ENCODE measurements around the gene SETD5.

The SETD5 gene

DNA sequence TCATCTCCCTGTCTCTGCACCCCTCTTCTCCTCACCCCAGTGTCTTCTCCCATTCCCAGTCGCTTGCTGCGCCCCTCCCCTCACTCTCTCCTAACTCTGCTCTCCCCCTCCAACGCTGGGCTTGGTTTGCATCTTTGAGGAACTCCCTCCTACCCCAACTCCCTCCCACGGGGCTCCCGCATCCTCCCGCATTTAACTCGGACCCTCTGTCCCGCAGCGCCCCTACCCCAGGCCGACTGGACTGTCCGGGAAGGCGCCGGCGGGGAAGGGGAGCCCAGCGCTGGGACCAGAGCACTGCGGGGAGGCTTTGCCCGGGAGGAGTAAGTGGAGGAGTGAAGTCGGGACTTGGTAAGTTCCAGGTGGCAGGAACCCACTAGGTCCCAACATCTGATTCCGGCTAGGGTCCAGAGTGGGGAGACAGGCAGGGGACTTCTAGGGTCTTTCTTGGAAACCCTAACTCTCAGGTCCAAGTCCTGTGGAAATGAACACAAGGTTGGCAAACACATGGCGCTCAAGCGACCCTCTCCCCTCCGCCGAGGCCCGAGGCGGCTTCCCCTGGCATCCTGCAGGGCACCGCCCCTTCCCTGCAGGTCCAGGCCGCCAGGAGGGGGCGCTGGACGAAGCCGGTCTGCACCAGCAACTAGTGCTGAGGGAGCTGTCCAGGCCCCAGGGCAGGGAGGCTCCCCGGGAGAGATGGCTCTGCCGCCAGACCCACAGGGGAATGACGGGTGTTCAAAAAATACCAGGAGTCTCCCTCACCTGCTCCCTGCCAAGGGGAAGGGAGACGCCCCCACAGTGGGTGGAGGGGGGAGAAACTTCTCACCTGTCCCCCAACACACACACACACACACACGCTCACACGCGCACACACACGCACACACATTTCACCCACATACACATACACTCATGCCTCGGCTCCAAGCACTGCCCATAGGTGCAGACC is 103.0 kb downstream of the SETD5 start:
- peak; percentile 55 for DNase-seq (ENCODE audit: extremely low spot score, insufficient read length, low read depth)
- peak; percentile 38 for FAIRE-seq

DNA sequence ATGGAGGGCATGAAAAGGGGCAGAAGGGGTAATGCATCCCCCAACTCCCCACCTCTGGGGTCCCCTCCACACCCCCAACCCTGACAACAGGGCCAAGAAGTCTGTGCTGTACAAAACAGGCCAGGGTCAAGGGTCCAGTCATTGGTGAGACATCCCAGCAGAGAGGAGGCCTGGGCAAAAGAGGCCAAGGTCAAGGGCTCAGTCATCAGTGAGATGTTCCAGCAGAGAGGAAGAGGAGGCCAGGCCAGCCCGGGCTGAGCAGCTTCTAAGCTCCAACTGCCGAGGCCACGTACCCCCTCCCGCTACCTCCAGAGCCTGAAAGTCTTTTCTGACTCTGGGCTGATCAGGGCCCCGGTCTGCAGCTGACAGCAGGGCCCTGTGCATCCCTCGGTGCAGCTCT is 103.8 kb downstream of the SETD5 start:
- no peak for DNase-seq (ENCODE audit: extremely low spot score, insufficient read length, low read depth)
- no peak for FAIRE-seq

DNA sequence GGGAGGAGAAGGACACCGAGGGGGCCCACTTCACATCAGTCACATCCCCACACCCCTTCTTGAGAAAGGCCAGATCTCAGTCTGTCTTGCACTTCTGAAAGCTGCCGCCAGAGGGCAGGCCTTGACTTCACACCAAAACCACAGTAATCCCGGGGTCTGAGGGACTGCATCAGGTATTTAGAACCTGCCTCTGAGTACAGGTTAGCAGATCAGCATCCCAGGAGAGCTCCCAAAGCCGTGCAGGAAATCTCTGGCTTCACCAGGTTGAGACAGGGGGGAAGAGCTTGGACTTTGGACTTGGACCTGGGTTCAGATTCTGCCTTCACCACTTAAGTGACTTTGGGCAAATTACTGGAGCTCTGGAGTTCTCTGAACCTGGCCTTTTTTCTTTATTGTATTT is 105.9 kb downstream of the SETD5 start:
- FAIRE-seq (peak; percentile 90), DNase-seq (ENCODE audit: extremely low spot score, insufficient read length, low read depth) (peak; percentile 42)

DNA sequence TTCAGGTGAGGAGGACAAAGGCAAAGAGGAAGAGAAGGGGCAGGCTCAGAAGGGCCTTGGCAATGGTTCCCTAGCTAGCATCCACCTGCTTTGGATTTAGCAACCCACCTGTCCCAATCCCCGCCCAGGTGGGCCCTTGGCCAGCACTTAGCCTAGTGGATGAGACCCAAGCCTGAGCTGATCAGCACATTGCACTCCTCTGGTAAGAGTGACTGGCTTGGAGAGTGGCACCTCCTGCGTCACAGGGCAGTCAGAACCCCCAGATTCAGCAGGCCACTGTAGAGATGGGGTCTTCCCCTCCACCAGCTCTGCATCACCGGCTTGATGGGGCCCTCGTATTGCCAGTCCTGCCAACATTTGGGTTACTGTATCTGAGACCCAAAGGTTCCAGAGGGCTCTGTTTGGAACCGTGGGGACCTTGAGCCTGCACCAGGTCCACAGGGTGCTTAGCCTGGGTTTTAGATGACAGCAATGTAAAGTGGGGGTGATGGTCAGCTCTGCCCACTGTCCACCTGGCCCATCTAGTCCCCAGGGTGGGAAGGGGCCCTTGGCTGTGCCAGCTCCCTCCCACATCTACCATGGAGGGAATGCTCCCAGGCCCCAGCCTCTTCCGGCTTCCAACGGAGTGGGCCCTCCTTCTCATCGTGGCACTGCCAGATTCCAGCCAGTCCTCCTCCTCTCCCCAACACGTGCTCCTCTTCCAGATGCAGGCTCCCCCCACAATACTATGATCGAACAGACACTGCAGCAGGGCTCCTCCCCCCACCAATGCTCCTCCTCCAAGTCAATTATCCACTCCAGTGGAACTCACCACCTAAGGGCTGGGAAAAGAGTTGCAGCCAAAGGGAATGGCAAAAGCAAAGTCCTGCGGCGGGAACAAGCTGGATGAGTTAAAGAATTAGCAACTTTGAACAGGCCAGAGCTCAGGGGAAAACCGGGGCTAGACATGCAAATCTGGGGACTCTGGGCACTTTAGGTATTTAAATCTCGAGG is 110.5 kb downstream of the SETD5 start:
- no peak for DNase-seq (ENCODE audit: extremely low spot score, insufficient read length, low read depth)
- no peak for FAIRE-seq

DNA sequence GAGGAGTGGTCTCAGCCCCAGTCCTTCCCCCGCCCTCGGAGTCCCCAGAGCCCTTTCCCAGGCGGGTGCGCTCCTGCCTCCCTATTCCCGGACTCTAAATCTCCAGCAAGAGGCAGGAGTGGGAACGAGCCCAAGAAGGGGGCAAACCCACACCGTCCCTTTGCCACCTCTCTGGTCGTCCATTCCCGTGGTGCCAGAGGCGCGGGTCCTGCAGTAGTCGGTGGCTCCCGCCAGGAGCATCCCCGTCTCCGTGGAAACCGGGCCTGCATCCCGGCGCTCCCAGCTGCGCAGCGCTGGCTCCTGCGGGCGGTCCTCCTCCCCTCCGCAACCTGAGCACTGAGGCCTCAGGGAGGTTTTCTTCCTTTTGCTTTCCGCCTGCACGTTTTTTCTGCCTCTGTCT is 111.4 kb downstream of the SETD5 start:
- DNase-seq (ENCODE audit: extremely low spot score, insufficient read length, low read depth) (no peak), FAIRE-seq (no peak)

DNA sequence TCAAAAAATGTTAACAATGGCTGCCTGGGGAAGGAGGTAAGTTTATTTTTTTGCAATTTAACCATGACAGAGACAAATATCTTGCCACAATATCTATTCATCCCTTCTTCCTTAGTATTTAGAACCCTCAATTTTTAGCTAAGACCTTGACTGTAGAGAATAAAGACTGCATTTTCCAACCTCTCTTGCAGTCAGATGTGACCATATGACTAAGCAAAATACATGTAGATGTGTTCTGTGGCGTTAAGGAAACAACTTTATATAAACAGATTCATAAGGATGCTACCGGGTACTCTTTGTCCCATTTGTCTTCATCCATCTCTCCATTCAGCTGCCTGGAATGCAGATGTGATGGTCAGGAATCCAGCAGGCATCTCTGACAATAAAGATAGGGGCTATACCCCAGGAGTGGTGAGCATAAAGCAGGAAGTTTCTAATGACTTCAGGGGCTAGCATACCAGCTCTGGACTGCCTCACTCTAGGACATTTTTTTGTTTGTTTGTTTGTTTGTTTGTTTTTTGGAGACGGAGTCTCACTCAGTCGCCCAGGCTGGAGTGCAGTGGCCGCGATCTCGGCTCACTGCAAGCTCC is 115.1 kb downstream of the SETD5 start:
- FAIRE-seq (no peak), DNase-seq (ENCODE audit: extremely low spot score, insufficient read length, low read depth) (no peak)

DNA sequence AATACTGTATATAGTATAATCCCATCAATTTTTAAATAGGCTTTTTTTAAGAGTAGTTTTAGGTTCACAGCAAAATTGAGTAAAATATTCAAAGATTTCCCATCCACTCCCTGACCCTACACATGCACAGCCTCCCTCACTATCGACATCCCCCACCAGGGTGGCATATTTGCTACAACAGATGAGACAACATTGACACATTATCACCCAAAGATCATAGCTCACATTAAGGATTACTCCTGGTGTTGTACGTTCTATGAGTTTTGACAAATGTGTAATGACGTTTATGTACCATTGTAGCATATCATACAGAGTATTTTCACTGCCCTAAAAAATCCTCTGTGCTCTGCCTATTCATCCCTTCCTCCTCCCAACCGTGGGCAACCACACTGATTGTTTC is 116.9 kb downstream of the SETD5 start:
- no peak for FAIRE-seq
- DNase-seq (ENCODE audit: extremely low spot score, insufficient read length, low read depth) = no peak

DNA sequence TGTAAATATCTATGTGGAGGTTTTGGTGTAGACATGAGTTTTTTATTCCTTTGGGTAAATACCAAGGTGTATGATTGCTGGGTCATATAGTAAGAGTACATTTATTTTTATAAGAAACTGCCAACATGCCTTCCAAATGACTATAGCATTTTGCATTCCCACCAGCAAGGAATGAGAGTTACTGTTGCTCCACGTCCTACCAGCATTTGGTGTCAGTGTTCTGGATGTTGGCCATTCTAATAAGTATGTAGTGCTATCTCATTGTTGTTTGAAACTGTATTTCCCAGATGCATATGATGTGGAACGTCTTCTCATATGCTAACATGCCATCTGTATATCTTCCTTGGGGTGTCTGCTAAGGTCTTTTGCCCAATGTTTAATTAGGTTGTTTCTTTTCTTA is 117.5 kb downstream of the SETD5 start:
- no peak for FAIRE-seq

DNA sequence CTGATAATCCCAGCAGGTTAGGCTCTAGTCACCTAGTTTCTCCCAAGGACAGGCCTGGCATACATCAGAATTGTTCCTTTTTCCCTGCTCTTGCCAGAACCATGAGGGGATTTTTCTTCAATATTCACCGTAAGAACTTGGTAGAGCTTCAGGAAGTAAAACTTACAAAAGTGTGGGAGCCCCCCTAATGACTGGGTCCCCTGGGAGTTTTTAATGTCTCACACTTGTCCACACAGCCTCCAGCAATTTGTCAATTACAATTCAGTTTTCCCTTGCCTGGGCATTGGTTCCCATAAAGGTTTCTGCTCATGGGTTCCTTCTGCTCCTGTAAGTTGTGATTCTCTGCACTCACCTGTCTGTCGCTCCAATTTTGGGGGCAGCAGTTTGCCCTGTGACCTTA is 127.7 kb downstream of the SETD5 start:
- FAIRE-seq (no peak), DNase-seq (ENCODE audit: extremely low spot score, insufficient read length, low read depth) (no peak)

More for the DNA sequence above, 117.5 kb downstream of the SETD5 start:
- no peak for DNase-seq (ENCODE audit: extremely low spot score, insufficient read length, low read depth)
